Measurements from ENCODE around the gene CYP2A7.

DNA sequence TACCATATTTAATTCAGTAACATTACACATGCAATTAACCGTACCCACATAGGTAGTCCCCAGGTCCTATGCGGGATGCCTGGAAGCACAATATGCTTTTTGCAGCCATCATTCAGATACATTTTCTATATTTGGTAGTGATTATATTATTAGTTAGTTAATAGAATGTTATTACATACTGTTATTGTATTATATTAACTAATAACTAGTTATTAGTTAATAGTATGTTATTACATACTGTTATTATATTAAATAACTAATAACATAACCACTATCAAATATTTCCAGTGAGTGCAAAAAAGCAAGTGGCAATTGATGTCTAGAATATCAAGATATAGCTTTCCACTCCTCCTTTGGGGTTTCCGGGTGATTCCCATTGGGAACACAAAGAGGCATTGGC is 45.5 kb upstream of the CYP2A7 start:
- TF ChIP-seq, protein P1, sequence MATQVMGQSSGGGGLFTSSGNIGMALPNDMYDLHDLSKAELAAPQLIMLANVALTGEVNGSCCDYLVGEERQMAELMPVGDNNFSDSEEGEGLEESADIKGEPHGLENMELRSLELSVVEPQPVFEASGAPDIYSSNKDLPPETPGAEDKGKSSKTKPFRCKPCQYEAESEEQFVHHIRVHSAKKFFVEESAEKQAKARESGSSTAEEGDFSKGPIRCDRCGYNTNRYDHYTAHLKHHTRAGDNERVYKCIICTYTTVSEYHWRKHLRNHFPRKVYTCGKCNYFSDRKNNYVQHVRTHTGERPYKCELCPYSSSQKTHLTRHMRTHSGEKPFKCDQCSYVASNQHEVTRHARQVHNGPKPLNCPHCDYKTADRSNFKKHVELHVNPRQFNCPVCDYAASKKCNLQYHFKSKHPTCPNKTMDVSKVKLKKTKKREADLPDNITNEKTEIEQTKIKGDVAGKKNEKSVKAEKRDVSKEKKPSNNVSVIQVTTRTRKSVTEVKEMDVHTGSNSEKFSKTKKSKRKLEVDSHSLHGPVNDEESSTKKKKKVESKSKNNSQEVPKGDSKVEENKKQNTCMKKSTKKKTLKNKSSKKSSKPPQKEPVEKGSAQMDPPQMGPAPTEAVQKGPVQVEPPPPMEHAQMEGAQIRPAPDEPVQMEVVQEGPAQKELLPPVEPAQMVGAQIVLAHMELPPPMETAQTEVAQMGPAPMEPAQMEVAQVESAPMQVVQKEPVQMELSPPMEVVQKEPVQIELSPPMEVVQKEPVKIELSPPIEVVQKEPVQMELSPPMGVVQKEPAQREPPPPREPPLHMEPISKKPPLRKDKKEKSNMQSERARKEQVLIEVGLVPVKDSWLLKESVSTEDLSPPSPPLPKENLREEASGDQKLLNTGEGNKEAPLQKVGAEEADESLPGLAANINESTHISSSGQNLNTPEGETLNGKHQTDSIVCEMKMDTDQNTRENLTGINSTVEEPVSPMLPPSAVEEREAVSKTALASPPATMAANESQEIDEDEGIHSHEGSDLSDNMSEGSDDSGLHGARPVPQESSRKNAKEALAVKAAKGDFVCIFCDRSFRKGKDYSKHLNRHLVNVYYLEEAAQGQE (IDR thresholded peaks at IDR 0.05; ENCODE audit: low read depth), result no peak
- TF ChIP-seq, protein P2, sequence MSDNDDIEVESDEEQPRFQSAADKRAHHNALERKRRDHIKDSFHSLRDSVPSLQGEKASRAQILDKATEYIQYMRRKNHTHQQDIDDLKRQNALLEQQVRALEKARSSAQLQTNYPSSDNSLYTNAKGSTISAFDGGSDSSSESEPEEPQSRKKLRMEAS (IDR thresholded peaks at IDR 0.05), result no peak
- TF ChIP-seq RAD21 (IDR thresholded peaks at IDR 0.05; ENCODE audit: low read depth) (no peak), CEBPB (IDR thresholded peaks at IDR 0.05) (no peak), TAF1 (IDR thresholded peaks at IDR 0.05; ENCODE audit: low read depth) (no peak), CREB1 (IDR thresholded peaks at IDR 0.05; ENCODE audit: low read depth) (no peak), EP300 (IDR thresholded peaks at IDR 0.05; ENCODE audit: borderline replicate concordance) (no peak), YY1 (IDR thresholded peaks at IDR 0.05; ENCODE audit: low read depth) (no peak), ZBTB7A (IDR thresholded peaks at IDR 0.05; ENCODE audit: low read depth) (no peak), EGR1 (IDR thresholded peaks at IDR 0.05) (no peak)
- TF ChIP-seq, protein P3, sequence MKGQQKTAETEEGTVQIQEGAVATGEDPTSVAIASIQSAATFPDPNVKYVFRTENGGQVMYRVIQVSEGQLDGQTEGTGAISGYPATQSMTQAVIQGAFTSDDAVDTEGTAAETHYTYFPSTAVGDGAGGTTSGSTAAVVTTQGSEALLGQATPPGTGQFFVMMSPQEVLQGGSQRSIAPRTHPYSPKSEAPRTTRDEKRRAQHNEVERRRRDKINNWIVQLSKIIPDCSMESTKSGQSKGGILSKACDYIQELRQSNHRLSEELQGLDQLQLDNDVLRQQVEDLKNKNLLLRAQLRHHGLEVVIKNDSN (IDR thresholded peaks at IDR 0.05), result no peak

Measured in Ishikawa (cell line).